SK-N-SH (cell line): ENCODE results near the gene AP3D1. TPM values are rescaled to one million over a fixed set of nuclear protein-coding genes. Genes with fewer than 3 reads are reported as not detected.
"Not testable (repeated sequence)": the region's sequence is repeated elsewhere in the genome, so short reads cannot be mapped to it uniquely, and the experiment has no call there.

ENCODE experiments used
- CTCF ChIA-PET: fragments of 300-600, 350-600 bp; formaldehyde crosslinking; extraction: SDS; loops from one replicate; lab custom pipeline; 2021; lab: Yijun Ruan, JAX
- POLR2A ChIA-PET: fragments of 350-600 bp; sonication (Branson Sonifier 250); formaldehyde crosslinking; extraction: SDS; loops from one replicate; lab custom pipeline; 2020; ENCODE audit warnings: antibody characterized with exemption, inconsistent platforms; lab: Yijun Ruan, JAX
- DNase-seq: peaks from one replicate; pipeline ENCODE4 v3.0.0; 2012
- H2AFZ ChIP-seq: fragments of 200-600 bp; sonication (generic); 2 replicates; pipeline ENCODE4 v1.8.1; 2016; ENCODE audit warnings: antibody characterized with exemption, mild to moderate bottlenecking, low read depth
- H3F3A ChIP-seq: fragments of 200-600 bp; sonication (generic); replicated peaks from 2 replicates; pipeline ENCODE3; 2016; ENCODE audit warnings: antibody characterized with exemption, mild to moderate bottlenecking; ENCODE audit not compliant: insufficient read depth
- H3K27ac ChIP-seq, 2 experiments: fragments of 200-500 bp in 1 of 2; fragments of 200-600 bp in 1 of 2; sonication (Bioruptor generic) in 1 of 2; sonication (generic), shearing (Covaris generic) in 1 of 2; 2 replicates each; pipeline versions ENCODE4 v1.5.1 to v1.6.1; 2014 to 2016; ENCODE audit warnings: low read depth in 2 of 2, inconsistent platforms in 1 of 2, low read length in 1 of 2, mild to moderate bottlenecking in 1 of 2, mixed read lengths in 1 of 2
- H3K27me3 ChIP-seq: fragments of 200-600 bp; sonication (generic), shearing (Covaris generic); 2 replicates; pipeline ENCODE4 v1.6.1; 2016; ENCODE audit warnings: mixed run types; ENCODE audit not compliant: insufficient read depth
- H3K36me3 ChIP-seq, 2 experiments: fragments of 200-500 bp in 1 of 2; fragments of 200-600 bp in 1 of 2; sonication (Bioruptor generic) in 1 of 2; sonication (generic) in 1 of 2; replicated peaks in 1 of 2; 2 replicates each; pipeline versions ENCODE3 to v1.5.1; 2014 to 2016; ENCODE audit warnings: low read length in 1 of 2, mild to moderate bottlenecking in 1 of 2; ENCODE audit not compliant: insufficient read depth in 2 of 2, control insufficient read depth in 1 of 2
- H3K4me1 ChIP-seq, 2 experiments: fragments of 200-500 bp in 1 of 2; fragments of 200-600 bp in 1 of 2; sonication (Bioruptor generic) in 1 of 2; sonication (generic), shearing (Covaris generic) in 1 of 2; 2 replicates each; pipeline versions ENCODE4 v1.5.1 to v1.6.1; 2014 to 2016; ENCODE audit warnings: low read depth in 1 of 2, low read length in 1 of 2, mixed run types in 1 of 2; ENCODE audit not compliant: insufficient read depth in 2 of 2, control insufficient read depth in 1 of 2
- H3K4me2 ChIP-seq: fragments of 200-600 bp; sonication (generic), shearing (Covaris generic); 2 replicates; pipeline ENCODE4 v1.6.1; 2017; ENCODE audit warnings: mixed run types
- H3K4me3 ChIP-seq, 2 experiments: fragments of 200-500 bp in 1 of 2; fragments of 200-600 bp in 1 of 2; sonication (Bioruptor generic) in 1 of 2; sonication (generic), shearing (Covaris generic) in 1 of 2; 2 replicates each; pipeline versions ENCODE4 v1.5.1 to v1.8.1; 2014 to 2016; ENCODE audit warnings: low read depth in 2 of 2, inconsistent platforms in 1 of 2, low read length in 1 of 2, mild to moderate bottlenecking in 1 of 2, mixed read lengths in 1 of 2, moderate library complexity in 1 of 2
- H3K79me2 ChIP-seq: fragments of 200-600 bp; sonication (generic); 2 replicates; pipeline ENCODE4 v1.8.1; 2017; ENCODE audit warnings: mild to moderate bottlenecking; ENCODE audit not compliant: insufficient read depth
- H3K9ac ChIP-seq: fragments of 200-600 bp; sonication (generic); 2 replicates; pipeline ENCODE4 v1.6.1; 2017; ENCODE audit warnings: mixed run types
- H3K9me2 ChIP-seq: fragments of 200-600 bp; sonication (generic); 2 replicates; pipeline ENCODE4 v1.6.1; 2017; ENCODE audit warnings: mixed run types
- H3K9me3 ChIP-seq: fragments of 200-600 bp; sonication (generic); 2 replicates; pipeline ENCODE4 v1.6.1; 2017; ENCODE audit warnings: mixed run types, mild to moderate bottlenecking, moderate library complexity
- H4K20me1 ChIP-seq: fragments of 200-600 bp; sonication (generic); 2 replicates; pipeline ENCODE4 v1.6.1; 2017; ENCODE audit warnings: mild to moderate bottlenecking, mixed run types; ENCODE audit not compliant: insufficient read depth
- CHD2 ChIP-seq: fragments of 150-350 bp; IDR thresholded peaks from 2 replicates; pipeline ENCODE4 v1.6.1; 2018; ENCODE audit warnings: low read length; ENCODE audit not compliant: partially characterized antibody
- ELF1 ChIP-seq: IDR thresholded peaks from 2 replicates; pipeline ENCODE4 v1.4.0; 2012
- FOSL2 ChIP-seq: IDR thresholded peaks from 2 replicates; pipeline ENCODE4 v1.4.0; 2012; ENCODE audit warnings: low read depth, mild to moderate bottlenecking, moderate library complexity, borderline replicate concordance
- FOXJ3 ChIP-seq: sonication (generic); formaldehyde crosslinking; IDR thresholded peaks from 2 replicates; pipeline ENCODE4 v1.5.1; 2020; ENCODE audit warnings: mild to moderate bottlenecking, missing genetic modification reagents
- GATA2 ChIP-seq: sonication (generic); formaldehyde crosslinking; IDR thresholded peaks from 2 replicates; pipeline ENCODE4 v1.5.0; 2020; ENCODE audit warnings: mild to moderate bottlenecking, missing genetic modification reagents
- JUND ChIP-seq: IDR thresholded peaks from 2 replicates; pipeline ENCODE4 v1.4.0; 2012
- MXI1 ChIP-seq: IDR thresholded peaks from 2 replicates; pipeline ENCODE4 v1.6.1; 2012; ENCODE audit warnings: mild to moderate bottlenecking, low read depth, low read length, improper control_type of control experiment
- POLR2AphosphoS5 ChIP-seq: IDR thresholded peaks from 2 replicates; pipeline ENCODE4 v1.6.1; 2012; ENCODE audit warnings: low read depth, low read length
- RFX5 ChIP-seq: IDR thresholded peaks from 2 replicates; pipeline ENCODE4 v1.6.1; 2012; ENCODE audit warnings: mild to moderate bottlenecking, improper control_type of control experiment, low read length
- RXRA ChIP-seq: IDR thresholded peaks from 2 replicates; pipeline ENCODE4 v1.4.0; 2012; ENCODE audit warnings: low read depth, mild to moderate bottlenecking, borderline replicate concordance
- TEAD4 ChIP-seq: IDR thresholded peaks from 2 replicates; pipeline ENCODE4 v1.4.0; 2012; ENCODE audit warnings: mild to moderate bottlenecking, borderline replicate concordance; ENCODE audit not compliant: insufficient read depth
- YY1 ChIP-seq: IDR thresholded peaks from 2 replicates; pipeline ENCODE4 v1.4.0; 2012; ENCODE audit warnings: low read depth, mild to moderate bottlenecking
- WGBS: methylation state at CpG from one replicate; pipeline ENCODE4 v1.1.6; 2017; ENCODE audit warnings: low lambda C conversion rate; 5-methylcytosine and 5-hydroxymethylcytosine counted together
- polyA plus RNA-seq, 3 experiments: library from polyadenylated mRNA; depleted of rRNA; stranded (reverse); fragments of >200 nt; gene quantifications; 2 replicates each; pipeline ENCODE4 v1.2.3, GENCODE V29; 2012
- TF ChIP-seq, protein P1 (sequence below): IDR thresholded peaks from 2 replicates; pipeline ENCODE4 v1.6.1; 2012; ENCODE audit warnings: mild to moderate bottlenecking, low read depth, low read length, moderate library complexity
- TF ChIP-seq, protein P2 (sequence below): IDR thresholded peaks from 2 replicates; pipeline ENCODE4 v1.4.0; 2012; ENCODE audit warnings: low read depth, borderline replicate concordance
- TF ChIP-seq, protein P3 (sequence below): IDR thresholded peaks from 2 replicates; pipeline ENCODE4 v1.4.0; 2012; ENCODE audit warnings: low read depth, borderline replicate concordance

The AP3D1 gene
- polyA plus RNA-seq, 1 of the 3 experiments (the other 2 are of a cell fraction) = 127 TPM

DNA sequence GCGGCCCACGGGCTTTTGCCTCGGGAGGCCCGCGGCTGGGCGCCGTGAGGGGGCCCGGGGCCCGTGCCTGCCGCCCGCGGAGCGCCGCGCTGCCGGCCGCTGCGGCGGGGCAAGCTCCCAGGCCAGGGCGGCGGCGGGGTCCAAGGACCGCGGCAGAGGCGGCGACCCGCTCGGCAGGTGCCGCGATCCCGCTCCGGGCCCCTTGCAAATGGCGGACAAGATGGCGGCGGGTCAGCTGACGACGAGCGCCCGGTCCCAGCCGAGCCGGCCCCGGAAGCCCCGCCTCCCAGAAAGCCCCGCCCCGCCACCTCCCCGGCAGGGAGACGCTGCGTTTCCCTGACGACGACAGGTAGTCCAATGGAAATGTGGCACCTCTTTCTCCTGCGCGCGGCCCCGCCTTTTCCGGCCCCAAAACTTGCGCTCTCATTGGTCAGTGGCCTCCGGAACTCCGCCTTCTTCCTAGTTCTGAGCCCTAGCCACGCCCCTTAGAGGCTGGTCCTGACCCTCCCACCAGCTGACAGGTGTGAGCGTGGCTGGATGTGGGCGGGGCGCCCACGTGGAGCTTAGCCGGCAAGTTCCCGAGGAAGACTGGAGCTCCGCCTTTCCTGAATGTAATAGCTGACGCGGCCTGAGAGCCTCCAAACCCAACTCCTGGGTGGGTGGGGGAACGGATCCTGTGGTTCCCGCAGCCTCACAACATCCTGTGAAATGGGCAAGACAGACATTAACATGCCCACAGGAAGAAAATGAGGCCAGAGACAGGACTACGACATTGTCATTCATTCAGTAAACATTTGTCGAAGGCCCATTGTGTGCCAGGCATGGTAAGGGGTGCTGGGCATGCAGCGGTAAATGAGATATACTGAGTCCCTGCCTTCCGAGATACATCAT is at the start of gene AP3D1 (continued):
- TF ChIP-seq, protein P1, sequence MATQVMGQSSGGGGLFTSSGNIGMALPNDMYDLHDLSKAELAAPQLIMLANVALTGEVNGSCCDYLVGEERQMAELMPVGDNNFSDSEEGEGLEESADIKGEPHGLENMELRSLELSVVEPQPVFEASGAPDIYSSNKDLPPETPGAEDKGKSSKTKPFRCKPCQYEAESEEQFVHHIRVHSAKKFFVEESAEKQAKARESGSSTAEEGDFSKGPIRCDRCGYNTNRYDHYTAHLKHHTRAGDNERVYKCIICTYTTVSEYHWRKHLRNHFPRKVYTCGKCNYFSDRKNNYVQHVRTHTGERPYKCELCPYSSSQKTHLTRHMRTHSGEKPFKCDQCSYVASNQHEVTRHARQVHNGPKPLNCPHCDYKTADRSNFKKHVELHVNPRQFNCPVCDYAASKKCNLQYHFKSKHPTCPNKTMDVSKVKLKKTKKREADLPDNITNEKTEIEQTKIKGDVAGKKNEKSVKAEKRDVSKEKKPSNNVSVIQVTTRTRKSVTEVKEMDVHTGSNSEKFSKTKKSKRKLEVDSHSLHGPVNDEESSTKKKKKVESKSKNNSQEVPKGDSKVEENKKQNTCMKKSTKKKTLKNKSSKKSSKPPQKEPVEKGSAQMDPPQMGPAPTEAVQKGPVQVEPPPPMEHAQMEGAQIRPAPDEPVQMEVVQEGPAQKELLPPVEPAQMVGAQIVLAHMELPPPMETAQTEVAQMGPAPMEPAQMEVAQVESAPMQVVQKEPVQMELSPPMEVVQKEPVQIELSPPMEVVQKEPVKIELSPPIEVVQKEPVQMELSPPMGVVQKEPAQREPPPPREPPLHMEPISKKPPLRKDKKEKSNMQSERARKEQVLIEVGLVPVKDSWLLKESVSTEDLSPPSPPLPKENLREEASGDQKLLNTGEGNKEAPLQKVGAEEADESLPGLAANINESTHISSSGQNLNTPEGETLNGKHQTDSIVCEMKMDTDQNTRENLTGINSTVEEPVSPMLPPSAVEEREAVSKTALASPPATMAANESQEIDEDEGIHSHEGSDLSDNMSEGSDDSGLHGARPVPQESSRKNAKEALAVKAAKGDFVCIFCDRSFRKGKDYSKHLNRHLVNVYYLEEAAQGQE = no peak
- TF ChIP-seq FOXJ3 (CRISPR knock-in tag) = no peak
- TF ChIP-seq YY1 = peak; percentile 91

DNA sequence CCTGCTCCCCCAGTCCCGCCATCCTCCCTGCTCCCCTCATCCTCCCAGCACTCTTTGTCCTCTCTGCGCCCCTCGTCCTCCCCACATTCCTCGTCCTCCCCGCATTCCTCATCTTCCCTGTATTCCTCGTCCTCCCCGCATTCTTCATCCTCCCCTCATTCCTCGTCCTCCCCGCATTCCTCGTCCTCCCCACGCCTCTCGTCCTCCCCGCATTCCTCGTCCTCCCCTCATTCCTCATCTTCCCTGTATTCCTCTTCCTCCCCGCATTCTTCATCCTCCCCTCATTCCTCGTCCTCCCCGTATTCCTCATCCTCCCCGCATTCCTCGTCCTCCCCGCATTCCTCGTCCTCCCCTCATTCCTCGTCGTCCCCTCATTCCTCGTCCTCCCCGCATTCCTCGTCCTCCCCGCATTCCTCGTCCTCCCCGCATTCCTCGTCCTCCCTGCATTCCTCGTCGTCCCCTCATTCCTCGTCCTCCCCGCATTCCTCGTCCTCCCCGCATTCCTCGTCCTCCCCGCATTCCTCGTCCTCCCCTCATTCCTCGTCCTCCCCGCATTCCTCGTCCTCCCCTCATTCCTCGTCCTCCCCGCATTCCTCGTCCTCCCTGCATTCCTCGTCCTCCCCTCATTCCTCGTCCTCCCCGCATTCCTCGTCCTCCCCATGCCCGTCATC is 49.4 kb upstream of the AP3D1 start:
- H3K9ac ChIP-seq, H3K4me1 ChIP-seq, H3K4me3 ChIP-seq, DNase-seq, H3K4me2 ChIP-seq, H3K9me2 ChIP-seq, CTCF ChIA-PET, H2AFZ ChIP-seq, H3K9me3 ChIP-seq, H3K27me3 ChIP-seq, H3F3A ChIP-seq, POLR2A ChIA-PET, H3K27ac ChIP-seq: not testable (repeated sequence)
- WGBS = 97% methylated on average over 50 of the region's 50 CpGs
- Histone ChIP-seq H3K79me2 (peaks cover 27% of the 10 kb centered on the region), H3K36me3 (peaks cover 4 to 18% of the 10 kb centered on the region in 2 experiments), H4K20me1 (peaks cover 25% of the 10 kb centered on the region)

DNA sequence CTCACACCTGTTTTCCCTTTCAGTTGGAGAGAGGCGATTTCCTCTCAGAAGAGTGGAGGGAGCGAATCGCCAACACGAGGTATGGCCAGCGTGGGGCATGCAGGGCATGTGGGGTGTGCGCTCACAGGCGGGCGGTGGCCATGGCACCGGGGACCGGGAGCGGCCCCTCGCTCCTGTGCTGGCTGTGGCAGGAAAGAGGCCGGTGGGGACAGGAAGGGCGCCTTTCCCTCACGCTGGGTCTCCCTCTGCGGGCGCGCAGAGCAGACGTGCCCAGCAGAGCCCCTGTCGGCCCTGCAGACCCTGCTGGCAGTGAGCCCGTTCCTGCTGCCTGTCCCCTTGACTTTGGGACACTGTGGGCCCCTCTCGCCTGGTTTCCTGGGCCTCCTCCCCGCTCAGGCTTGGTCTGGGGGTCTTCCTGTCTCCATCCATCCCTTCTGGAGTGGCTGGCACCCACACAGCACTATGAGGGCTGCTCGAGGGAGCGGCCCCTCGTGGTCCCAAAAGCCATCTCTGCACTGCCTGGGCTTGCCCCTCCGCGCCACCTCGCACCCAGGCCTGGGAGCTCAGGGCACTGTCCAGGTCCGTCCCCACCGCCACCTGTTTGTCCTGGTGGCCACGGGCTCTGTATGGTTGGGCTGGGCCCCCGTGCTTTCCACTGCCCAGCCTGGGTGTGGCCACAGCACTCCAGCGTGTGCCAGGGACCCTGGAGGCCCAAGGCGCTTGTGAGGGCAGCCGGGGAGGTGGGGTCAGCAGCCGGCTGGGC is 48.7 kb upstream of the AP3D1 start:
- peaks cover 4 to 25% of the 10 kb centered on the region in 2 experiments for H3K36me3 ChIP-seq
- ChIA-PET POLR2A (no interaction called here), CTCF (interaction anchor here (0.8 to 1.6 kb wide), 4 partner anchors 16 to 44 kb away, joined by 3 to 8 read pairs (median 5); no protein-coding TSS in a partner anchor)
- H3K4me1 ChIP-seq = no peaks in the 10 kb centered on the region; a peak in 1 of 4 replicates
- no peak overlapping the region for H2AFZ ChIP-seq
- H4K20me1 ChIP-seq = peaks cover 25% of the 10 kb centered on the region
- no peak overlapping the region for H3K27ac ChIP-seq
- H3K4me2 ChIP-seq = no peak overlapping the region
- no peak for DNase-seq
- no peaks in the 10 kb centered on the region for H3K9me2 ChIP-seq
- H3K4me3 ChIP-seq = no peak overlapping the region
- H3K79me2 ChIP-seq = peaks cover 25% of the 10 kb centered on the region
- H3K27me3 ChIP-seq = no peaks in the 10 kb centered on the region
- no peak overlapping the region for H3K9ac ChIP-seq
- no peaks in the 10 kb centered on the region for H3F3A ChIP-seq
- WGBS = 92% methylated on average over 23 of the region's 37 CpGs
- no peaks in the 10 kb centered on the region for H3K9me3 ChIP-seq
- TF ChIP-seq CHD2 (no peak), RXRA (no peak), RFX5 (no peak), MXI1 (no peak), TEAD4 (no peak), JUND (no peak), GATA2 (no peak), POLR2AphosphoS5 (no peak), ELF1 (no peak), FOSL2 (no peak), FOXJ3 (CRISPR knock-in tag) (no peak)
- TF ChIP-seq, protein P2, sequence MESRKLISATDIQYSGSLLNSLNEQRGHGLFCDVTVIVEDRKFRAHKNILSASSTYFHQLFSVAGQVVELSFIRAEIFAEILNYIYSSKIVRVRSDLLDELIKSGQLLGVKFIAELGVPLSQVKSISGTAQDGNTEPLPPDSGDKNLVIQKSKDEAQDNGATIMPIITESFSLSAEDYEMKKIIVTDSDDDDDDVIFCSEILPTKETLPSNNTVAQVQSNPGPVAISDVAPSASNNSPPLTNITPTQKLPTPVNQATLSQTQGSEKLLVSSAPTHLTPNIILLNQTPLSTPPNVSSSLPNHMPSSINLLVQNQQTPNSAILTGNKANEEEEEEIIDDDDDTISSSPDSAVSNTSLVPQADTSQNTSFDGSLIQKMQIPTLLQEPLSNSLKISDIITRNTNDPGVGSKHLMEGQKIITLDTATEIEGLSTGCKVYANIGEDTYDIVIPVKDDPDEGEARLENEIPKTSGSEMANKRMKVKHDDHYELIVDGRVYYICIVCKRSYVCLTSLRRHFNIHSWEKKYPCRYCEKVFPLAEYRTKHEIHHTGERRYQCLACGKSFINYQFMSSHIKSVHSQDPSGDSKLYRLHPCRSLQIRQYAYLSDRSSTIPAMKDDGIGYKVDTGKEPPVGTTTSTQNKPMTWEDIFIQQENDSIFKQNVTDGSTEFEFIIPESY = no peak
- TF ChIP-seq, protein P3, sequence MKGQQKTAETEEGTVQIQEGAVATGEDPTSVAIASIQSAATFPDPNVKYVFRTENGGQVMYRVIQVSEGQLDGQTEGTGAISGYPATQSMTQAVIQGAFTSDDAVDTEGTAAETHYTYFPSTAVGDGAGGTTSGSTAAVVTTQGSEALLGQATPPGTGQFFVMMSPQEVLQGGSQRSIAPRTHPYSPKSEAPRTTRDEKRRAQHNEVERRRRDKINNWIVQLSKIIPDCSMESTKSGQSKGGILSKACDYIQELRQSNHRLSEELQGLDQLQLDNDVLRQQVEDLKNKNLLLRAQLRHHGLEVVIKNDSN = no peak
